Measurements from ENCODE around the gene CA10. TPM values are rescaled to one million over a fixed set of nuclear protein-coding genes. Genes with fewer than 3 reads are reported as not detected.

The CA10 gene
- total RNA-seq, 1 donor from 2014 or later, result not detected

DNA sequence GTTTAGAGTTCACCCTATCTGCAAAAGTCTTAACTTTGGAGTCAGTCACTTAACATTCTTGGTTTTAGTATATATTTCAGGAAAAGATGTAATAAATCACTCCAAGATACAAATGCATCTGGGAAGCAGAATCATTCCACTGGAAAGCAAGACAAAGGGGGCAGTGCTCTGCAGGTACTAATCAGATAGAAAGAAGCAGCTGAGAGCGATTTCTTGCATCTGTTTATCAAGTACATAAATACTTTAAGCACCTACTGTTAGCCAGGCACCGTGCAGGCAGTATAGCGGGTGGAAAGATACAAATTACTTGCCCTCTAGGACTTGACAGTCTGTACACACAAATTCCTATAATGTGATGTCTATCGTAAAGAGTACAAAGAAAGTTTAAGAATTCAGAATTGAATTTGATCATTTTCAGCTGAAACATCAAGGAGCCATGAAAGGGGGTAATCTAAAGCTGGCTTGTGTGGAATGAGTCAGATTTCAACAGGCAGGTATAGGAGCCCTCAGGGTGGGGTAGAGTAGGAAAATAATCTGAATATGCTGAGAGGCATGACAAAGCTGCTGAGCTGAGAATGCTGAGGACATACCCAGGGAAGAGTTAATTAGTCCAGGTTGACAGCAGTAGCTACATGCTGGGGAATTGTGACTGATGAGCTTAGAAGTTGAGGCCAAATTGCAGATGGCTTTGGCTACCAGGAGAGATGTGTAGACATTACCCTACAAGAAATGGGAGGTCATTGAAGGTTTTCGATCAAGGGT lies 110.2 kb downstream of the CA10 start:
- no peak for DNase-seq (ENCODE audit: low spot score)

GRCh38 chr17:52047086-52047485 lies 111.4 kb downstream of the CA10 start:
- no peak for DNase-seq (ENCODE audit: low spot score)

GRCh38 chr17:52041123-52041617 lies 117.3 kb downstream of the CA10 start:
- DNase-seq (ENCODE audit: low spot score), result no peak

GRCh38 chr17:52036416-52036815 lies 122.1 kb downstream of the CA10 start:
- no peak for DNase-seq (ENCODE audit: low spot score)

DNA sequence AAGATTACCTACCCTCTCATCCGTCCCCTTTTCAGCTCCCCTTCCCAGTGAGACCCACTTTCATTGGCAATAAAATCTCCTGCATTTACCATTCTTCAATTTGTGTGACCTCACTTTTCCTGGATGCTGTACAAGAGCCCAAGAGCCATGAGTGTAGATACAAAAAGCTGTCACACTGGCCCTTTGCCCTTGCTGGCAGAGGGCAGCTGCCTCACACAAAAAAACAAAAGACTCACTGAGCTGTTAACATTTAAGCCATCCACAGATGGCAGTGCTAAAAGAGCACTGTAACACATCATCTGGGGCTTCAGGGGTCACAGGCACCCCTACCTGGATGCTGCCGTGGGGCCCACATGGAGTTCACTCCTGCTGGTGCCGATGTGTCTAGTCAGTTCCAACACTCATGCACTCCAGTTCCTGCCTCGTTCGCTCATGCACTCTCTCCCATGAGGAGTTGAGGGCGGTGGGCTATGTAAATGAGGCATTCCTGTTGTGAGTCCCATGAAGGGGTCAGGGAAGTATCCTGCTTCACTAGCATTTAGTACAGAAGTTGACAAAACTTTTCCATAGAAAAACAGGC lies 123.1 kb downstream of the CA10 start:
- no peak for DNase-seq (ENCODE audit: low spot score)

DNA sequence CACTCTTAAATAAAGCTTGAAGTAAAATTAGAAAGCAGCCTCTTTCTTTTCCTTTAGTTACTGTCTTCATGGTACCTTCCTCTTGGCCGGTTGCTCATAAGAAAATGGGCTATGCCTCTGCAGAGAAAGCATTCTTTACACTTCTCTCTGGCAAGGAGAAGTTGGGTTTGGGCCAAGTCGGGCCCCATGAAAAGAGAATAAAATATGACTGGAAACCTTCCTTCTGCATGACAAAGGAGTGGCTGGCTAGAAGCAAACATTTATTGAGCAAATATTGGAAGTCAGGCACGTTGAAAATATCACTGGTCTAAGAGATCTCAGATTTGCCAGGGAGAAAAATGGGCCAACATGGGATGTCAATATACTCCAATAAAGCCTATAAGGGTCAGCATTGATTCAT lies 126.1 kb downstream of the CA10 start:
- no peak for DNase-seq (ENCODE audit: low spot score)

- no peak for DNase-seq (ENCODE audit: low spot score)
Observed at GRCh38 chr17:52030052-52030451, 128.5 kb downstream of the CA10 start.

DNA sequence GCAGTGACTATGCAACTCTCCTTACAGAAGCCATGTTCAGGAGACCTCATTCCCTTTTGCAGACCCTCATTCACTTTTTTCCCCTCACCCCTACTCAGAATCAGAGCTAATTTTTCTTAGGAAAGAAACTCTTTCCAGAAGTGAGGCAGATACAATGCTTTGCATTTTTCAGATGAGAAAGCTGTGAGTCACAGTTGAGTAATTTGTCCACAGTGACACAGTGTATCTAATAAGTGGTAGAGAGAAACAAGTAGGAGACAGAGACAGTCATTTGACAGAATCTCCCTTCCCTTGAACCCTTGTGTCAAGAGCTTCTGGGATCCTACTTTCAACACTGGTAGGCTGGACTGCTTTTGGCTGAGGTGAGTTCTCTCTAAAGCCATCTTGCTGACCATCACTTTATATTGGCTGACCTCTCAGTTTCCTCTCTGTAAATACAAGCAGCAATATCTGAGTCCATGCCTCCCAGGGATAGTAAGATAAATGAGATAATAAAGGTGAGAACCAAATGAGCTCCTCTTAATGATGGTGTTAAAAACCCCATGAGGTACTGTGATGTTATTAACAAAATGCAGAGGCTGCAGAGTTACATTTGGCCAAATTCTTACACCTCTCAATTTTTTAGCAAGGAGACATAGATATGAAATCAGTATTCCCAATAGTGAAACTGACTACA lies 130.8 kb downstream of the CA10 start:
- DNase-seq (ENCODE audit: low spot score), result no peak

- DNase-seq (ENCODE audit: low spot score), result no peak
Observed at GRCh38 chr17:52027081-52027480, 131.4 kb downstream of the CA10 start.

GRCh38 chr17:52026075-52026474 lies 132.4 kb downstream of the CA10 start:
- no peak for DNase-seq (ENCODE audit: low spot score)

DNA sequence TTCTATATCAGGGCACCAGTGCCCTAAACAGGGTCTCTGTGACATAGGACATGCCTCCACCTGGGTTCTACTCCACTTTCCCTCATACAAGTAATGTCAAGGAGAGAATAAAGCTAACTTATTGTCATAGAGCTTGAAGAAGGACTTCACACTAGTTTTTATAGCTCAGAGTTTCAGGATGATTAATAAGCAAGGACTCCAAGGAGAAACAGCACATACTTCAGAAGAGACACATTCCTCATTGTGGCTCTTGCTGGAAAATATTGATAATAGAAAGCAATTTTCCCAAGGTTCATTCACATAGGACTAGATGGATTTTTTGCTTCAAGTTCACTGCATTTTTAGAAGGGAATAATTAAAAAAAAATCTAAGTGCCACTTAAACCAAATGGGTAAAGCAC lies 133.3 kb downstream of the CA10 start:
- no peak for DNase-seq (ENCODE audit: low spot score)

GRCh38 chr17:52024300-52024870 lies 134.1 kb downstream of the CA10 start:
- no peak for DNase-seq (ENCODE audit: low spot score)

DNA sequence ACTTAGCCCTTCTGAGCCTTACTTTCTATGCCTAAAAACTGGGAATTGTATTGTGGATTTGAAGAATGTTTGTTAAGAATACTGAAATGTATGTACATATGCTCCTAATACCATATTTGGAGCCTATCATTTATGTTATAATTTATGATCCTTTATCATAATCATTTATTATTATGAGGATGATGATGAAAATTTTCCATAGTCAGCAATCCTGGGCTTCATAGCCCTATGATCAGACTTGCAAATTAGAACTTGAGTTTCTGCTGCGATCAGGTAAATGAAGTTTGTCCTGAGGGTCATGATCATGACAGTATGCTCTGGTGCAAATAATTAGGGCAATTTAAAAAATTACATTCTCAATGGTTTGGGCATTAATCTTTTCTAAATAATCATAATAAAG lies 147.4 kb downstream of the CA10 start:
- no peak for DNase-seq (ENCODE audit: low spot score)

DNA sequence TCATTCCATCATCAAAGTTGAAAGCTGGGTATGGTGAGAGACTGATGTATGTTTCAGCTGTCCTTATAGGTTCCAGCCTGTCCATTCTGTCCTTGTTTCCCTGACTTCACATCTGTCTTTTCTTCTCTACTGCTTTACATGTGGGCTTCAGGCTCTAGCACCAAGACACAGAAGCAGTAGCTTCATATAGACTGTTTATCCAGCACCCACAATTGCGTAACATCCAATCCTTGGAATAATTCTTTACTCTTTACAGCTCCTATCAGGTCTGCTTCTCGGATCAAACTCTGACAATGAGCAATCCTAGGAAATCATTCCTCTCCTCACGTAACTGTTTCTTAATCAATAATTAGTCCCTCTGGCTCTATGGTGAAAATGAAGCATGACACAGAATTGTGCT lies 158.9 kb downstream of the CA10 start:
- no peak for DNase-seq (ENCODE audit: low spot score)

GRCh38 chr17:51997723-51998122 lies 160.8 kb downstream of the CA10 start:
- no peak for DNase-seq (ENCODE audit: low spot score)

DNA sequence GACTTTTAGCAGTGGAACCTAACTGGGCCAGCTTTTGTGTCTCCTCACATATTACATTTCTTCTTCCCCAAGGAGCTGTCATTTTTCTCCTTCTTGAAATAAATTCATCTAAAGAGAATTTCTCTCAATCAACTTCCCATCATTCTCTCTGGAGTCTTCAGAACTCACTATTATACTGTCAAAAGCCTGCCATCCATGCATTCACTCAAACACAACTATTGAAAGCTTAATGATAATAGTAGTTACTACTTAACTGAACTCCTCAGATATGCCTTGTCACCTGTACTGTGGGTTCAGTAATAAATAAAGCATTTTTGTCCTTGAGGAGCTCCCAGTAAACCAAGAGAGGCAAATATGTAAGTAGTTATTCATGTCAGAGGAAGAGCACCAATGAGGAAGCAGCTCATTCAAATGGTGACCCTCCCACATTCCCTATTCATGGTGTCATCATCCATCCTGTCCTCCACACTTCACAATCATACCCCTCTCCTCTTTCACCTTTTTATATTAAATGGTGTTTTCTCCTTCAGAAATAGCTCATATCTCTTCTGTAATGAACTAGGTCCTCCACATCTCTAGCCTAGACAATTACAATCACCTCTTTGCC lies 162.6 kb downstream of the CA10 start:
- DNase-seq (ENCODE audit: low spot score), result no peak

- no peak for DNase-seq (ENCODE audit: low spot score)
Observed at GRCh38 chr17:51992864-51993416, 165.6 kb downstream of the CA10 start.

GRCh38 chr17:51971121-51971520 lies 187.4 kb downstream of the CA10 start:
- no peak for DNase-seq (ENCODE audit: low spot score)

DNA sequence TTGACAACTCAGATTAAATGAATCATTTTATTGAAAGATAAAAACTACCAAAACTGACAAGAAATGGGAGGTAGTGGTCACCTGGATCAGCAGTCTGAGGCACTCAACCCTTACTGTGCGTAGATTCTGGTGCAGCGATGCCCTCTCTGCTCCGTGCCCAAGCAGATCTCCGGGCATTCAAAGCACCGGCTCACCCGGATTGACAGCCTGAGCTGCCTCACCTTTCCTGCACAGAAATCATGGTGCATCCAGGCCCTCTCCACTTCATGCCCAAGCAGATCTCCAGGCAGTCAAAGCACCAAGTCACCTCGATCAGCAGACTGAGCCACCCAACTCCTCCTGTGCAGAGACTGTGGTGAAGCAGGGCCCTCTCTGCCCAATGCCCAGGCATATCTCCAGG lies 196.8 kb downstream of the CA10 start:
- no peak for DNase-seq (ENCODE audit: low spot score)

GRCh38 chr17:51957786-51958185 lies 200.7 kb downstream of the CA10 start:
- DNase-seq (ENCODE audit: low spot score), result no peak

- DNase-seq (ENCODE audit: low spot score), result no peak
Observed at GRCh38 chr17:51955245-51955644, 203.3 kb downstream of the CA10 start.

Data from mesenteric fat pad (tissue), 1 donor.